NCI-H1092 (cell line): ENCODE data around the gene COQ8A.

Source experiments
- DNase-seq: peaks from one replicate; lab custom pipeline; 2025; lab: John Stamatoyannopoulos, UW

COQ8A gene

DNA sequence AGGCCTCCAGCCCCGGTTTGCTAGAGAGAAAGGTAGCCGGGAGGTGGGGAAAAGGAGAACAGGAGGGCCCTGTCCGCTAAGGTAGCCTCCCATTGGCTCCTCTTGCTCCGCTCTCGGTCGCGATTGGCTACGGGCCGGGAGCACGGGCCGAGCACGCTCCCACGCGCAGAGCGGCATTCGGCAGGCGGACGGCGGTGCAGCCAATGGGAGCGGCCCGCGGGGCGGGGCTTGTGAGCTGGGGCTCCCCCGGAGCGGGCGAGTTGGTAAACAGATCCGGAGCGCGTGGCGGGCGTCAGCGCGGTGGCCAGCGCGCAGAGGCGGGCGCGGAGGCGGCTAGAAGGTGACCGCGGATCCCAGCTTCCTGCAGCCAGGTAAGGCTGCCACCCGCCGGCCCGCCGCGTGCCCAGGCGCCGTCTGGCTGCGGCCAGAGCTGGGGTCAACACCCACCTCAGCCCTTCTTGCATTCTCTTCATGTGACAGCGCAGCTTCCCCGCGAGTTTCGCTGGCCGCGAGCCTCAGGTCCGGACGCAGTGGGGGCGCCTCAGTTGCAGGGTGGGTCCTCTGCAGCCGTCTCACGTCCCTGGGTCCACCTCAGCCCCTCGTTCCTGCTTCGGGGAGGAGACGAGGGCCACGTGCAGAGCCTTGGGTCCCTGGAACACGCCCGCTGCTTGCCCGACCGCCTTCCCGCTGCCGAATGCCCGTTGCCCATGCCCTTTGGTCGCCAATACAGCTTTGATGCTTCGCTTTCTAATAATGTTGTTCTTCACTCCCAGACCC lies at the start of gene COQ8A:
COQ8A (plus strand) TSS at position 266 of the 777 bp plus-strand sequence. CDS start 21,092 bp downstream, outside the sequence.
- DNase-seq, result peak; percentile 100

DNA sequence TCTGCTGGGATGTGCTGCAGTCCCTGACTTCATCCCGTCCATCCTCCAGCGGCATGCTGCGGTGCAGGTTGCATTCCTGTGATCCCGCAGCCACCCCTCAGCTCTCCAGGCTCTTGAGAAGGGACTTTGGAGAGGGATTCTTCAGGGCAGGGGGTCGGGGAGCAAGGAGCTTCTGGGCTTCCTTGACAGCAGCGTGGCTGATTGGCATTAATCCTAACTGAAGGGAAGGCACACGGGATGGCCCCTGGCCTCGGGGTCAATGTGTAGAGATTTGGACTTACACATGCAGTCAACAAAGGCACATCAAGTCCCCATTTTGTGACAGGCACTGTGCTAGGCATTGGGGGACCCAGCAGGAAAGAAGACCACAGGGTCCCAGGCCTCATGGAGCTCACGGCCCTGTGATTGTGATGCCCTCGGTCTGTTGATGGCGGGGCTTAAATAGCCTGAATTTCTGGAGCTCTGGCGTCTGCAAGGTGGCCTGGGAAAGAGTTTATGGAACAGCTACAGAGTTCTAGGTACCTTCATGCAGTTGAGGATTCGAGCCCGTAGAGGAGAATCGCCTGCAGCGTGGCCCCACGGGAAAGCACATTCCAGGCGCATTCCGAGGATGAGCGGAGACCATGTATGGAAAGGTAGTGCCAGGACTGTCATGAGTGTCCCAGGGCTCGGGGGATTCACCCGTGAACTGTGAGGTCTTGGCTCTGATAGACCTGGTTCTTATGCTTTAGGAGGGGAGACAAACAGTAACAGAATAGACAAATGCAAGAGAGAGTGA lies 49.6 kb upstream of the COQ8A start:
- DNase-seq, result no peak

DNA sequence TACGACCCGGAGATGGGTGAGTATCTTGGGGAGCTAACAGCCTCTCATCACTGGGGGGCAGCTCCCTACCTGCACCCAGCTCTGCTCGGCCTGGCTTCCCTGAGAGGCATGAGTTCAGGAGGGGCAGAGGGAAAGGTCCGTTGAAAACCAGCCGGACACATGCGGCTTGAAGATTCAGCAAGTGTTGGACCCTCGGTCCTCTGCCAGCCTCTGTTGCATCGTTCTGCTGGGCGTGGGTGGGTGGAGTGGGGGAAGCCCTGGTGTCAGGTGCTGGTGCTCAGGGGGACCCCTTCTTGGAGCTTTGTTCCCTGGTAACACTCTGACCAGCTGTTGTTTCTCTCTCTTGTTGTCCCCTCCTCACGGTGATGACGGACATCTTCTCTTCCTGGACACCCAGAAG lies 48.7 kb upstream of the COQ8A start:
- DNase-seq, result no peak

DNA sequence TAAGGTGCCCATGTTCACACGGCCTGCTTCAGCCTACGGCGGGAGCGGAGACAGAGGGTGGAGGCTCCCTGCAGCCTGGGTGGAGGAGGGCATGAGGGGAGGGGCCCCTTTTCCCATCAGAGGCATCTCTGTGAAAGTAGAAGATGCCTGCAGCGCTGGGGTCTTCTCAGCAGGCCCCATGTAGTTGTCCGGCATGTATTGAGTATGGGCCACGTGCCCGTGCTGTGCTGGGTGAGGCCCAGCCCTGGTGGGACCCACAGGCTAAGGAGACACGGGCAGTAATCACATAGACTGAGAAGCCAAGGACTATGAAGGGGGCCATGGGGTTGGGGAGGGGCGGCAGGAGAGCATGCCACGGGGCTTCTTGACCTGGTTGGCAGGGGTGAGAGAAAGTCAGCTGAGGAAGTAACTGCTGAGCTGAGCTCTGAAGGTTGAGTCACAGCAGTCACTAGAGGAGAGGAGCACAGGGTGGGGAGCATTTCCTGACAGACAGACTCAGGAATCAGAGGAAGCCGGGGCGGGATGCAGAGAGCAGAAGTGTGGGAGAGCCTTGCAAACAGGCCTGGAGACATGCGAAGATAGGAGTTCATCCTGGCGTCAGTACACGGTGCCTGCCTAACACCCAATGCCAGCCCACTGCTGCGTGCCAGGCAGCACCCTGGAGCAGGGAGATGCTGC lies 48.1 kb upstream of the COQ8A start:
- DNase-seq, result no peak

DNA sequence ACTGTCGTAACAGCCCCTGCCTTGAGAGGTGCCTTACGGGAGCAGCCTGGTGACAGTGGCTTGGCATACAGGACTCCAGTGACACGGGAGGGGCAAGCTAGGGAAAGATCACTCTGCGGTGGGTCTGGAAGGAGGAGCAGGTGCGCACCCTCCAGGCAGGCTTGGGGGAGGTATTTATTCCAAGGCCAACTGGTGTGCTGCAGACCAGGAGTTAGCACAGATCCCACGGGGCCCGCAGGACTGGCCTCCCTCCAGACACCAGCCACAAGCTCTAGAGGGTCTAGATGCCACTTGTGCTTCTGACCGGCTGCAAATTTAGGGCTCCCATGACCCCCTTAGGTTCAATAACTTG lies 47.6 kb upstream of the COQ8A start:
- no peak for DNase-seq

DNA sequence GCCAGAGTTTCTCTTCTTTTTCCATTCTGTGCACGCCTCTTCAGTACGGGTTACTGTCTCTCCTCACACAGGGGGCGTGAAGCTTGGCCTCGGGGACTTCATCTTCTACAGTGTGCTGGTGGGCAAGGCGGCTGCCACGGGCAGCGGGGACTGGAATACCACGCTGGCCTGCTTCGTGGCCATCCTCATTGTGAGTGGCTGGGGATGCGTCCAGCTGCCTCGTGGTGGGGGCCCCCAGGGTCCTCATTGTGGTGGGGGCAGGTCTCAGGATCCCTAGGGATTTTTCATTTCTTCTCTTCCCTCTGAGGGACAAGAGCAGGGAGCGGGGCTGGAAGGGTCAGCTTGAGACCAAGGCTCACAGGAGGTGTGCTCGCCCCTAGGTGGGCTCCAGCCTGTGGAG lies 46.2 kb upstream of the COQ8A start:
- no peak for DNase-seq

DNA sequence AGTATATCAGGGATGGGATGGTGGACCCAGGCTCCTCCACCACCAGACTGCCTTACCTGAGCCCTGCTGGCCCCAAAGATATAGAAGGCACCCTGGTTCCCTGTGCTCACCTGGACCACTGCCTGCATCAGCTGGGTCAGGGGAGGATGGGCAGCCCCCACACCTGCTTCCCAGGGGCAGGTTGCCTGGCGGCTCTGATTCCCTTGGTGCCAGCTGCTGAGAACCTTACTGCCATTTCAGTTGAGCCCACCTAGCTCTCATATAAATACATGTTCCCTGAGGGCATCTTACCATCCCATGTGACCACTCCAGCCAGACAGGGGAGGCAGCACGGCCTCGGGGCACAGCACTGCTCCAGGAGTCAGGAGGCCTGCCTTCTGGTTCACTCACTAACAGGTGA lies 45.3 kb upstream of the COQ8A start:
- DNase-seq, result no peak

DNA sequence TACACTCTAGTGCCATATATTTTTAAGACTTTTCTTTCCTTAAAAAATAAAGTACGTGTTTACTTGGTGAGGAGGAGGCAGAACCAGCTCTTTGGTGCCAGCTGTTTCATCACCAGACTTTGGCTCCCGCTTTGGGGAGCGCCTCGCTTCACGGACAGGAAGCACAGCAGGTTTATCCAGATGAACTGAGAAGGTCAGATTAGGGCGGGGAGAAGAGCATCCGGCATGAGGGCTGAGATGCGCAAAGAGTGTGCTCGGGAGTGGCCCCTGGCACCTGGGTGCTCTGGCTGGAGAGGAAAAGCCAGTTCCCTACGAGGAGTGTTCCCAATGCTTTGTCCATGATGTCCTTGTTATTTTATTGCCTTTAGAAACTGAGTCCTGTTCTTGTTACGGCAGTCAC lies 44.5 kb upstream of the COQ8A start:
- no peak for DNase-seq

DNA sequence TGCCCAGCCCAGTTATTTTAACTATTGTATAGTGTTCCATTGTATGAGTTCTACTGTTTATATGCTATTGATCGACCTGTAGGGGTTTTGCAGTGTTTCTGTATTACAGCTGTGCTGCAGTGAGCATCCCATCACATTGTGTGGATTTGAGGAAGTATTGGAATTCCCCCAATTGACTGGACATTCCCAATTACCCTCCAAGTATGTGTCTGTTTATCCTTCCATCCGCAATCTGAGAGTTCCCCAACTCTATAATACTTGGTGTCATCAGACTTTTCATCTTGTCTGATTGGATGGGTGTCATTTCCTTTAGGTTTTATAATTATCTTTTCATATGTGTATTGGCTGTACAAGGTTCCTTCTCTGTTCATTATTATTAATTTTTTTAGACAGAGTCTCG lies 41.8 kb upstream of the COQ8A start:
- DNase-seq, result no peak

DNA sequence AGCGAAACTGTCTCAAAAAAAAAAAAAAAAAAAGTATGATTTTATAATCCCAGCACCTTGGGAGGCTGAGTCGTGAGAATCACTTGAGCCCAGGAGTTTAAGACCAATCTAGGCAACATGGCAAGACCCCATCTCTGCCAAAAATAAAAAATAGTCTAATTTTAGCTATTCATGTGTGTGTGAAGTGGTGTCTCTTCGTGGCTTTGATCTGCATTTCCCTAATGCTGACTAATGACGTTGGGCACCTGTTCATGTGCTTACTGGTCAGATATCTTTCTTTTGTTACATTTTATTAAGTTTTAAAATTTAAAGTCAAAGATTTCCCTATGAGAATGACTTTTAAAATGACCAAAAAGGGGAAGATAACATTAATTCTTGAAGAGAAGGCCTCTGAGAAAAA lies 38.7 kb upstream of the COQ8A start:
- no peak for DNase-seq

DNA sequence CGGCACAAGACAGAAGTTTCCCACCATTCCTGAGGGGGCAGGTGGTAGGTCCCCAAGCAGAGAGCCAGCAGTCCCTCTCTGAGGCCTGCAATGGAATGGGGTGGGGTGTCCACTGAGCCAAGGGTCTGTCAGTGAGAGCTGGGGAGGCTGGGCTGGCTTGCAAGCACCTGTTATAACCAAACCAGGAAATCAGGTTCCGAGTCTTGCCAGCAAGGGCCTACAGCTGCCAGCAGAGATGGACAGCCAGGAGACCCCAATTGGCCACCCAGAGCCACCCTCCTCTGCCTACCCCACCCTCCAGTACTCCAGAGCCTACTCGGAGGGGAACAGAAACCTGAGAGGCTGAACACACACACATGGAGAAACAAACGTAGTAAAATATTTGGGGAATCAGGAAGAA lies 37.5 kb upstream of the COQ8A start:
- DNase-seq, result no peak

DNA sequence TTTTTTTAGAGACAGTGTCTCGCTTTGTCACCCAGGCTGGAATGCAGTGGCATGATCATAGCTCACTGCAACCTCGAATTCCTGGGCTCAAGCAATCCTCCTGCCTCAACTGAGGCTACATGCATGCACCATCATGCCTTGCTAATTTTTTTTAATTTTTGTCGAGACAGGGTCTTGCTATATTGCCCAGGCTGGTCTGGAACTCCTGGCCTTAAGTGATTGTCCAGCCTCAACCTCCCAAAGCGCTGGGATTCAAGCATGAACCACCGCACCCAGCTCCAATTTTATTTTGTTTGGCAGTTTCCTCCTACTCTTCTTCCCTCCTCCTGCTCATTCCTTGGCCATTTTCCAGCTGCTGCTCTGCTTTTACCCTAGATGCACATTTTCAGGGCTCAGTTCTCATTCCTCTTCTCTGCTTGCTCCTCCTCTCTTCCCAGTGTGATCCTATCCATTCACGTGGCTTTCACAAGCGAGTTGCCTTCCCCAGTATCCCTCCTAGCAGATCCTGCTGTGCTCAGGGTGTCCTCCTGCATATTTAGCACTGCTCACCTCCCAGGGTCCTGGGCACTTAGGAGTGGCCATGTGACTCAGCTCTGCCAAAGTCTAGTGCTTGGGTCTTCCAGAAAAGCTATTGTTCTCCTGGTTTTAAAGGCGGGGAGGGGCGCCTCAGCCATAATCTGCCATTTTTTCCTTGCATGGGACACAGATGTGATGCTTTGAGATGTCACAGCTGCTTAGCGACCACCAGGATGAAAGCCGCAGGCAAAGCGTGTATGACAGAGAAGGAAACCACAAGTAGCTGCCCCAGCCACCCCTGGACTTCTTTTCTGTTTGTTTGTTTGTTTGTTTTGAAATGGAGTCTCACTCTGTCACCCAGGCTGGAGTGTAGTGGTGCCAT lies 36.0 kb upstream of the COQ8A start:
- DNase-seq, result no peak

DNA sequence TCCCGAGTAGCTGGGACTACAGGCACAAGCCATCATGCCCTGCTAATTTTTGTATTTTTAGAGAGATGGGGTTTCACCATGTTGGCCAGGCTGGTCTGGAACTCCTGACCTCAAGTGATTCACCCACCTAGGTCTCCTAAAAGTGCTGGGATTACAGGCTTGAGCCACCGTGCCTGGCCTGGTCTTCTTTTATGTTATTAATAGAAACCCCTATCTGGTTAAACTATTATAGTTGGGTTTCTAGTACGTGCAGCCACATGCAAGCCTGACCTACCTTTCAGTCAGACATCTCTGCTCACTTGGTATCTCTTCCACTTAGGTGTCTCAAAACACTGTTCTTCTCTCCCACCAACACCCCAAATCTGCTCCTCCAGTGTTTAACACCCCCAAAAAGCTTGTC lies 35.3 kb upstream of the COQ8A start:
- DNase-seq, result no peak

DNA sequence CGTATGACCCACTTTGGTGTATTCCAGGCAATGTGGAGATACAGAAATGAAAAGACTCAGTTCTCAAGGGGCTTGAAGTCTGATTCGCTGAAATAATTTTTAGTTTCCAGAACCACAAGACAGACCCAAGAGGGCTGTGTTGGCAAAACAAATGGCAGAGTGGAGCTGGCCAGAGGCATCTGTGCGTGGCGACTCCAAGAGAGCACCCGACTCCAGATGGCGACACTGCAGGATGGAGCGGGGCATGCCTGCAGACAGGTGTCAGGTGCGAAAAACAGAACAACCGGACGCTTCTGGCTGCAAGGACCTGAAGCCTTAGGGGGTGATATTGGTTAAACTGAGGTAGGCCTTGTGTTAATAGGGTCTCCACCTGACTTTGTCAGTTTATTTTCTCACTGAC lies 31.7 kb upstream of the COQ8A start:
- DNase-seq, result no peak

DNA sequence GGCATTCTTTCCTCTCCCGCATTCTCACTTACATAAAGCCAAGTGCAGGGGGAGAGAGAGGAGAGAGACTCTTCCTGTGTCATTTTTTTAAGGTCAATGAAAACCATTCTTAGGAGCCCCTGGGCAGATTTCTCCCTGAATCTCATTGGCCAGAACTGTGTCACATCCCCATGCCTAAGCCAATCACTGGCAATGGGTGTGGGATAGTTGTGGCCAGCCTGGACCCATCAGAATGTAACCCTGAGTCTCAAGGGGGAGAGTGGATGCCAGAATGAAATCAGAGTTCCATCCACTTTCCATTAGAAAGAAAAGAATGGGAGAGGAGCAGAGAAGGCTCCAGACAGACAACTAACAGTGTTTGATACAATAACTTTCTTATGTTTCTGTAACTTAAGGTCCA lies 31.2 kb upstream of the COQ8A start:
- DNase-seq, result no peak

DNA sequence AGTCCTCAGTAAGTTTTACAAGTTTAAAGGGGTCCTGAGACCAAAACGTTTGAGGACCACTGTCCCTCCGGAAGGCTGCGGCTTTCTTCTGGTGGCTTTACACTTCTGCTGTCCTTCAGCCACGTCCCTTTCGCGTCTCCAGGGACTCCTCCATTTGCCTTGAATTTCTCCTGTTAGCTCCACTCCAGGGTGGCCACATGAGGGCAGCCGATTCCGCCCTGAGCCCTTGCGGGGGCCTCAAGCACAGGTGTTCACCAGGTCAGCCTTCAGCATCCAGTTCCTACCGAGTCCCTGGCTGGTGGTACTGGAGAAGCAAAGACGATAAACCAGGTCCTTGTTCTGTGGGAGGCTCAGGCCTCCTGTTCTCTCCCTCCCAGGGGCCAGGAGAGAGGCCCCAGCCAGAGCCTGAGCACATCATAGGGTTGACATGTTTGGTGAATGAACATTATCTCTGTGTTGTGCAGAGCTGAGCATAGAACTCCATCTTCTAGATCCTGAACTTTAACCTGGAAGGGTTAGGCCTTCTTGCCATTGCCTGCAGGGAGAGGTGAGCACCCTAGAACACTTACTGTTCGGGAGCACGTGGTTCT lies 27.4 kb upstream of the COQ8A start:
- DNase-seq, result peak; percentile 54

DNA sequence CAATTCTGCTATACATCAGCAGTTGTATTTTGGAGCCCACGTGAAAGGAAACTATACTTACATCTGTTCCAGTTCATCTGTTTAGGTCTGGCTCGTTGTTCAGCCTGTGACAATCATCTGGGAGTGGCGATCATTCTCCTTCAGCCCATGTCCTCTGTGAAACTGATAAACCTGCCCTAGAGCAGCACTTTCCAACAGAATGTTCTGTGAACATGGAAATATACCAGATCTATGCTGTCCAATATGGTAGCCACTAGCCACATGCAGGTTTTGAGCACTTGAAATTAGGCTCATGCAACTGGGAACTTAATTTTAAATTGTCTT lies 24.5 kb upstream of the COQ8A start:
- no peak for DNase-seq

DNA sequence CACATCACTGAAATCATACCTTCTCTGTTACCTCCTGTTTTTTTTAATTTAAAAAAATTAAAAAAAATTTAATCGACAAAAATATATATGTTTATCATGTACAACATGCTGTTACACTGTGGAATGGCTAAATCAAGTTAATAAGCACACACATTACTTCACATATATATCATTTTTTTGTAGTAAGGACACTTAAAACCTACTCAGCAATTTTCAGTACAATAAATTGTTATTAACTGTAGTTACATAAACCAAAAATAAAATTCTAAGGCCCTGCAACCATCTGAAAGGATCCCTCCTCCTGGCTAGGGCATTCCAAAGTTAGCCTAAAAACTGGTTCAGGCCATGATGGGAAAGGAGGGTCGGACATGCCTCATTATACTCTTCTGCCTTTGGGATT lies 23.6 kb upstream of the COQ8A start:
- DNase-seq, result no peak

DNA sequence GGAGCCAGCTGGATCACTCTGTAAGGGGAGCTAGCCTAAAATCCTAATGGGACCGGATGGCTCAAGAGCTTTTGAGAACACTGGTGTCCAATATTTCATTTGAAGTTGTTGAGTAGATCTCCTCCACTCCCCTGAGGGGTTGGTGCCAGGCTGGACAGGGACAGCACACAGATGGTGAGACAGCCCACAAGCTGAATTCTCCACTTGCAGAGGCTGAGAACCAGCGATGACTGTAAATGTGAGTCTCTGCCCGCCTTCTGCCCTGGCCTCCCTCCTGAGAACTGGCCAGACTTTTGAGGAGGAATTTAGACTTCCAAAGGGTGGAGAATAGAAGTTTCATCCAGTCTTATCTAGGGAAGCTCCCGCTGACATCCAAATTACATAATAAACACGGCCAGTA lies 20.5 kb upstream of the COQ8A start:
- DNase-seq, result no peak

DNA sequence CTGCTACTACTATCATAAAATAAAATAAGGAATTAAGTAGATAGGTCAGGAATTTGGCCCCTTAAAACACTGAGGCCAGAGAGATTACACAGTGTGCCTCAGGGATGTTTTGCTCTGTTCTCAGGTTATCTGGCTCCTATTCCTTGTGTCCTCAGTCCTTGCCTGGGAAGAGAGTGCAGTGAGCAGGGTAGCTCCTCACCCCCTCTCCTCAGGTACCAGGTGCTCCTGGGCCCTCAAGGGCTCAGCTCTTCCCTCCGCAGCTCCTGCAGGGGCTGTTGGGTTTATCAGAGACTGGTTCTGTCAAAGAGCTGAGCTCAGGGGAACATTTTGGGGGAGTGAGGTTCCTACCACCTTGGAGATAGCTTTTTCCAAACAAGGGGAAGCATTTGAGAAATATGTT lies 20.1 kb upstream of the COQ8A start:
- no peak for DNase-seq

DNA sequence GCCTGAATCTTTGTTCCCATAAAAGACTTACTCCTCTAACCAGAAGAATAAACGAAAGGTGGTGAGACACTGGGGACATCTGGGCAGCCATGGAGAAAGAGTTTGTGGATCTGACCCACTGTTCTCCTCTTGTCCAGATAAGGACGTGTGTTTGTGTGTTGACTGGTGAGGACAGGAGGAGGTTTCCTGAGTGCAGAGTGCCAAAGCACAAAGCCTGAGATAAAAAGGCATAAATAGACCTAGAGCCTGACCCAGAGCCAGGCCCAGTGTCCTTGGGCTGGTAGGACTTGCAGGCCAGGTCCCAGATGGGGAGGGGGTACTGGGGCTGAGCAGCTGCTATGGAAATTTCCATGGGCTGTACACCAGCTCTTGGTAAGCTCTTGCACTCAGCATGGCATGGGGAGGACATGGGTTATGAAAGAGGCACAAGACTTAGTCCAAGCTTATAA lies 19.6 kb upstream of the COQ8A start:
- DNase-seq, result no peak

DNA sequence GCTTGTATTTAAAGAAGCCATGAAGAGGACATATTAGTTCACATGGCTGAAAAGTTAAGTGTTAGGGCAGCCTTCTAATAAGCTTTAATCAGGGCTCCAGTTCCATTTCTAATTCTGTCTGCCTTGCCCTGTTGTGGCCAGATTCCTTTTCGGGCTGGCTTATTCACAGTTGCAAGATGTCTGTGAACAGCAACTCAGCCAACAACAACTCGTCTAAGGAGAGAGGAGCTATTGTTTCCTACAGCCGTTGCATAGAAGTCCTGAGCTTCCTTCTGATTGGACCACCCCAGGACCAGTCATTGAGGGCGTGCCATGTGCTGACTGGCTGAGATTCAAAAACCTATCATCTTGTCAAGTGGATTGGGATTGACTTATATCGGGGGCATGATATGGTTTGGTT lies 18.6 kb upstream of the COQ8A start:
- no peak for DNase-seq
